HG03342 (cell line): ENCODE results near the gene MZT2A.
"Not testable (repeated sequence)": the region's sequence is repeated elsewhere in the genome, so short reads cannot be mapped to it uniquely, and the experiment has no call there.

Experiments used
- ATAC-seq: cut with Tn5 transposase; IDR thresholded peaks from one replicate; pipeline ENCODE4 v1.9.1; 2021; ENCODE audit warnings: mild to moderate bottlenecking, moderate library complexity; ENCODE audit not compliant: unreplicated experiment

MZT2A gene, protein sequence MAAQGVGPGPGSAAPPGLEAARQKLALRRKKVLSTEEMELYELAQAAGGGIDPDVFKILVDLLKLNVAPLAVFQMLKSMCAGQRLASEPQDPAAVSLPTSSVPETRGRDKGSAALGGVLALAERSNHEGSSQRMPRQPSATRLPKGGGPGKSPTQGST

DNA sequence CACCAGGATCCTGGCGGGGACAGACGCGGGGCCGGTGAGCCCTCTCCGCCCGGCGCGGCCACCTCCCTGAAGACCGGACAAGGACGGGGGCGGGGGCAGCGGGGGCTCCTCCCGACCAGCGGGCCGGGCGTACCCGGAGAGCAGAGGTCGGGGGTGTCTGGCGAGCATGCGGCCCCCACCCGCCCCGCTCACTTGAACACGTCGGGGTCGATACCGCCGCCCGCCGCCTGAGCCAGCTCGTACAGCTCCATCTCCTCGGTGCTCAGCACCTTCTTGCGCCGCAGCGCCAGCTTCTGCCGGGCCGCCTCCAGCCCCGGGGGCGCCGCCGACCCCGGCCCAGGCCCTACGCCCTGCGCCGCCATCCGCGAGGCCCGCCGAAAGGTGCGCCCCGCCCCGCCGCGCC is at the start of gene MZT2A:
Gene MZT2A, minus strand, starts transcription at position 383 of the 403 bp plus-strand sequence. Its CDS starts 21 bp downstream, at position 362.
- ATAC-seq: peak; percentile 17

DNA sequence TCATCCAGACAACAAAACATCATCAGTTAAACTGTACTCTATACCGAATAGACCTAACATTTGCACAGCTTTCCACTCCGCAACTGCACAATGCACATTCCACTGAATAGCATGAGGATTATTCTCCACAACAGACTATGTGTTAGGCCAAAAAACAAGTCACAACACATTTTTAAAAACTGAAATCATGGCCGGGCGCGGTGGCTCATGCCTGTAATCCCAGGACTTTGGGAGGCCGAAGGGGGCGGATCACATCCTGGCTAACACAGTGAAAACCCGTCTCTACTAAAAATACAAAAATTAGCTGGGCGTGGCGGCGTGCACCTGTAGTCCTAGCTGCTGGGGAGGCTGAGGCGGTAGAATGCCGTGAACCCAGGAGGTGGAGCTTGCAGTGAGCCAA is 46.7 kb upstream of the MZT2A start:
- ATAC-seq: not testable (repeated sequence)

DNA sequence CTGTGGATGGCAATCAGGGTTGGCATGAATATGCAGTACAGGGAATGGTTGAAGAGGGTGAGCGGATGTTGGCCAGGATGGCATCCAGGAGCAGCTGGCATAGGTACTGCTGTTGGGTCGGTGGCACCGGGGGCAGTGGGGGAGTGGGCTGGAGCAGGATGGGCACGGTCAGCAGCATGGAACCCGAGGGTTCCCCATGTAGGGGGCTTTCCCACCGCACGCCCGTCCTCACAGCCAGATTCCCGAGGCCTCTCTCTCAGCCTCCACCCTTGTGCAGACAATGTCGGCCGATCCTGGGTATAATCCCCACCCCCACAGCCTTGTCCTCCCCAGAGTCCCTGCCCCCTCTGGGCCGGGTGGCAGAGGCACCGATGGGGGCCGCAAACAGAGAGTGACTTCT is 44.6 kb upstream of the MZT2A start:
- not testable (repeated sequence) for ATAC-seq

GRCh38 chr2:131535951-131536826 is 44.0 kb upstream of the MZT2A start:
- ATAC-seq: not testable (repeated sequence)

DNA sequence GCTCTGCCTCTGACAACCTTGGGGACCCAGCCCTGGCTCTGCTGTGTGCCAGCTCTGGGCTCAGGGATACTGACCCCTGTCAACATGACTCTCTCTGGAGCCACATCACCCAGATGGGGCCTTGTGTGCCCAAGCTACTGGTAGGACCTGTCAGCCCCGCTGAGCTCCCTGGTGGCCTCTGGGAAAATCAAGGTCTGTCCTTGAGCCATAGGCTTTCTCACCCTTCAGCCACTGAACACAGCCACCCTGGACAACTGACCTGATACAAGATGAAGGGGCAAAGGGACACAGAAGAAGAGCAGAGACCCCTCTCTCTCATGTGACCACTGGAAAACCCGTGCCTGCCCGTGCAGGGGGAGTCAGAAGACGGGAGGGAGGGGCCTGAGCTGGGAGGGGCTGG is 43.3 kb upstream of the MZT2A start:
- no peak for ATAC-seq

DNA sequence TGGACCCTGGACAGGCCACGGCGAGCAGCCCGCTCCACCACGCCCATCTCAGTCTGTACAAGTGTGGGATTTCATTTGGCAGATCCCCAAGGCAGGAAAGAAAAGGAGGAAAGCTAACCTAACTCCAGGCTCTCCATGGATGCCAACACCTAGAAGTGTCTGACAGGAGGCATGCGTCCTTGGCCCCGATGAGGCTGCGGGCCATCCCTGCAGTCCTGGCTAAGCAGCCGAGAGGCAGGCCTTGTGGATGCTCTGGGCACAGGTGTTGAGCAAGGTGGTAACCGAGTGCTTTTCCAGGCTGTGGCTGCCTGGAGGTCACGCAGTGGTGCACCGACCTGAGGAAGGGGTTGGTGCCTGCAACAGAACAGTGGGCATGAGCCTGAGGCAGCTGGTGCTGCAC is 42.8 kb upstream of the MZT2A start:
- not testable (repeated sequence) for ATAC-seq

GRCh38 chr2:131534317-131534672 is 42.1 kb upstream of the MZT2A start:
- not testable (repeated sequence) for ATAC-seq

DNA sequence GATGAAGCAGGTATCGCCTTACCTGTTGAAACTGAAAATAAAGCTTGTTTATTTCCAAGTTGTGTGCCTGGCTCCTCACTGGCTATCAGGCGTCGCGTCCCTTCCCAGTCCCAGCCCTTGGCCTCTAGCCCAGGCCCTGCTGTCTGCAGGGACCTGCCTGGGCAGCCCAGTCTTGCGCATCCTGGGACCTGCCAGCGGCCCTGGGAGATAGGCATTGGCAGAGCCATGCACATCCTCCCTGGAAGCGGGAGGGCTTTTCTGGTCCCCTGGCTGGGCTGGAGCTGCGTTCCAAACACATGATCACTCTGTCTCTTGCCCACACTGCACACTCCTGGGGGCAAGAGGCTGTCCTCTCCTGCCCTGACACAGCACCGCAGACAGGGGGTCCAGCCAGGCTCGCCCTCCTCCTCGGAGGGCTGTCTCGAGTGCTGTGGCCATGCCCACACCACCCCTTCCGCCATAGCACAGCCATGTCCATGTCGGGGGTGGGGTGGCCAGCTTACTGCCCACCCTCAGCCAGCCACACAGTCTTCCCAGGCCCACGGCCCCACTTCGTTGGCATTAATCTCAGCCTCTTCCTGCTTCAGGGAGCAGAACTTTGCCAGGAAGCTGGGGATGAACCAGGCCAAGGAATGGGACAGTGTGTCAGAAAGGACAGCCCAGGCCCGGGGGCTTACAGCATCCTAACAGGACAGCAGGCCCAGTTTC is 41.6 kb upstream of the MZT2A start:
- not testable (repeated sequence) for ATAC-seq

GRCh38 chr2:131532723-131533608 is 40.8 kb upstream of the MZT2A start:
- ATAC-seq: not testable (repeated sequence)

- not testable (repeated sequence) for ATAC-seq
Measured at GRCh38 chr2:131531547-131532185, 39.5 kb upstream of the MZT2A start.

DNA sequence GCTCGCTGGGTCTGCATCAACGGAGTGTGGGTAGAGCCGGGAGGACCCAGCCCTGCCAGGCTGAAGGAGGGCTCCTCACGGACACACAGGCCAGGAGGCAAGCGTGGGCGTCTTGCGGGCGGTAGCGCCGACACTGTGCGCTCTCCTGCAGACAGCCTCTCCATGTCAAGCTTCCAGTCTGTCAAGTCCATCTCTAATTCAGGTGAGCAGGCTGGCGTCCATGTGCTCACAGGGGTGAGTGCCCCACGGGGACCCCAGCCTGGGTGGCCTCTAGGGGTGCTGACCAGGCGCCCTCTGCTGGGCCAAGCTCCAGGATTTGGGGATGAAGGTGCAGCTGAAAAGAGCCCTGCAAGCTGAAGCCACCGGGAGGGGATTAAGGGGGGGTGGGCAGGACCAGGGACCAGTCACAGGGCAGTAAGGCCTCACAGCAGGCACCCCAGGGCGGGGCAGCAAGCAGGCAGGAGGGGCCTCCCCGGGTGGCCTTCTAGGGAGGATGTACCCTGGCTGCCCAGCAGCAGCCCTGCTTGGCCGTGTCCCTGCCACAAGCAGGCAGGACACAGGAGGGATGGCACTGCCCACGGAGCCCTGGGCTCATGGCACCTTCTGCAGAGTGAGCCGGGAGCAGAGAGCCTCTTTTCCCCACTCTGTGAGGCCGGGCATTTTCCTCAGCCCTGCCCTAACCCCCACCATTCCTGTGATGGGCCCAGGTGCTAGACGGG is 38.6 kb upstream of the MZT2A start:
- ATAC-seq: not testable (repeated sequence)

GRCh38 chr2:131529864-131530445 is 37.8 kb upstream of the MZT2A start:
- ATAC-seq: not testable (repeated sequence)

DNA sequence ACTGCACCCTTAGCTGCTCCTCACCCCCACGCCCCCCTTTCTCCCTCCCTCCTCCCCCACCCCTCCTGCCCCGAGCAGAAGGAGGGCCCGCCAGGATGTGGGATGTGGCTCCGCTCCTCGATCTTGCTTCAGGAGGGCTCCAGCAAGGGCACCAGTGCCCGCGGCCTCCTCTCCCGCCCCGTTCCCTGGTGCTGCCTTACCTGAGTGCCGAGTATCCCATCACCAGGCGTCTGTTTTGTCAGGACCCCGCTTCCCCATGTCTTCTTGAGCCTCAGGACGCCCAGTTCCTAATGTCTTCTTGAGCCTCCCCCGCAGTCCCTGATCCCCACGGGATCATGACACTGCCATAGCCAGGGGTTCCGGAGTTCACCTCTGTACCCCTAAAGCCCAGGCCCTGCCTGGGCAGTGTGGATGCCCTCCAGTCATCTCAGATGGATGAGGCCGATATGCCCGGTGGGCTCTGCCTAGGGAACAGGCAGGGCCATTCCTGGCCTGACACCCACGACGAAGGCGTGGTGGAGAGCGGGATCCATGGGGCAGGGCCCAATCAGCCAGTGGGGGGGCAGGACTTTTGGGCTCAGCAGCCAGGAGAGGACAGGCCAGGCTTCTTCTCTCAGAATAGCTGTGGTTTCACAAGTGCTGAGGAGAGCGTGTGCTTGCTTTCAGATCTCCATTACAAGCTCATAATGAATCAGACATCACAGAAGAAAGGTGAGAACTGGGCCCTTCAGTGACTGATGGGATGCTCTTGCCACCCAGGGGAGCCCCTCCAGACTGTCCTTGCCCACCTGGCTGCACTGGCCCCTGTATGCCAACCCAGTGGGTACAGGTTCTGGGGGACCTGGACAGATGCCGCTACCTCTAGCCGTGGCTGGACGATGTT is 37.0 kb upstream of the MZT2A start:
- ATAC-seq: peak; percentile 64

DNA sequence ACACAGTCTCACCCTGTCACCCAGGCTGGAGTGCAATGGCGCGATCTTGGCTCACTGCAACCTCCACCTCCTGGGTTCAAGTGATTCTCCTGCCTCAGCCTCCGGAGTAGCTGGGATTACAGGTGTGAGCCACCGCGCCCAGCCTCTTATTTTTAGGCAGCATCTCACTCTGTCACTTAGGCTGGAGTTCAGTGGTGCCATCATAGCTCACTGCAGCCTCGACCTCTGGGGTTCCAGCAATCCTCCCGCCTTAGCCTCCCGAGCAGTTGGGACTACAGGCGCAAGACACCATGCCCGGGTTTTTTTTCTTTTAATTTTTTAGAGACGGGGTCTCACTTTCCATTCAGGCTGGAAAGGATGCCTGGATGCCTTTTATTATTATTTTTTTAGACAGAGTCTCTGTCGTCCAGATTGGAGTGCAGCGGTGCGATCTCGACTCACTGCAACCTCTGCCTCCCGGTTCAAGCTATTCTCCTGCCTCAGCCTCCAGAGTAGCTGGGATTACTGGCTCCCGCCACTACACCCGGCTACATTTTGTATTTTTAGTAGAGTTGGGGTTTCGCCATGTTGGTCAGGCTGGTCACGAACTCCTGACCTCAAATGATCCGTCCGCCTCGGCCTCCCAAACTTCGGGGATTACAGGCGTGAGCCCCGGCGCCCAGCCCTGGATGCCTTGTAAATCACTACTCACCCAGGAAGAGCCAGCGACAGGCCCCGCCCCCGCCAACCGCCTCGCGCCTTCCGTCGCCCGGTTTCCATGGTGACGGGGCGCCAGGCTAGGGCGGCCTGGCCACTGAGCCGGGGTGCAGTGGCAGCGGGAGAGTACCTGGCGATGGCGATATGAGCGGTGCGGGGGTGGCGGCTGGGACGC is 35.2 kb upstream of the MZT2A start, which contains the start of gene CCDC74A:
Gene CCDC74A, plus strand, starts transcription at position 758 of the 871 bp plus-strand sequence. Its CDS starts 83 bp downstream, at position 841.
- ATAC-seq: peak; percentile 89

DNA sequence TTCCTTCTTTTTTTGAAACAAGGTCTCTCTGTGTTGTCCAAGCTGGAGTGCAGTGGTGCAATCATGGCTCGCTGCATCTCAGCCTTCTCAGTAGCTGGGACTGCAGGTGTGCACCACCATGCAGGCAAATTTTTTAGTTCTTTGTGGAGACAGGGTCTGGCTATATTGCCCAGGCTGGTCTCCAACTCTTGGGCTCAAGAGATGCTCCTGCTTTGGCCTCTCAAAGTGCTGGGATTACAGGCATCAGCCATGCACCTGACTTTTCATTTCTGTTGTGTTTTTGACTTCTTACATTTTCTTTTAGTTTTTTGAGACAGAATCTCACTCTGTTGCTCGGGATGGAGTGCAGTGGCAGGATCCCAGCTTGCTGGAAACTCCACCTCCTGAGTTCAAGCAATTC is 33.1 kb upstream of the MZT2A start:
- ATAC-seq: not testable (repeated sequence)

GRCh38 chr2:131521961-131522781 is 30.0 kb upstream of the MZT2A start:
- ATAC-seq: no peak
